Stimulated activated CD4-positive, alpha-beta T cell treated with anti-CD3 and anti-CD28 coated beads, TNF-alpha, amount 100 ng/mL, for 24 hours (primary cell): ENCODE data around the gene RAB9B.
"Not testable (repeated sequence)": the region's sequence is repeated elsewhere in the genome, so short reads cannot be mapped to it uniquely, and the experiment has no call there.

Experiments
- DNase-seq, 3 experiments: peaks; one replicate each; pipeline ENCODE4 v3.0.0-alpha.2; 2020; ENCODE audit warnings: low read depth in 3 of 3

RAB9B gene, protein sequence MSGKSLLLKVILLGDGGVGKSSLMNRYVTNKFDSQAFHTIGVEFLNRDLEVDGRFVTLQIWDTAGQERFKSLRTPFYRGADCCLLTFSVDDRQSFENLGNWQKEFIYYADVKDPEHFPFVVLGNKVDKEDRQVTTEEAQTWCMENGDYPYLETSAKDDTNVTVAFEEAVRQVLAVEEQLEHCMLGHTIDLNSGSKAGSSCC

DNA sequence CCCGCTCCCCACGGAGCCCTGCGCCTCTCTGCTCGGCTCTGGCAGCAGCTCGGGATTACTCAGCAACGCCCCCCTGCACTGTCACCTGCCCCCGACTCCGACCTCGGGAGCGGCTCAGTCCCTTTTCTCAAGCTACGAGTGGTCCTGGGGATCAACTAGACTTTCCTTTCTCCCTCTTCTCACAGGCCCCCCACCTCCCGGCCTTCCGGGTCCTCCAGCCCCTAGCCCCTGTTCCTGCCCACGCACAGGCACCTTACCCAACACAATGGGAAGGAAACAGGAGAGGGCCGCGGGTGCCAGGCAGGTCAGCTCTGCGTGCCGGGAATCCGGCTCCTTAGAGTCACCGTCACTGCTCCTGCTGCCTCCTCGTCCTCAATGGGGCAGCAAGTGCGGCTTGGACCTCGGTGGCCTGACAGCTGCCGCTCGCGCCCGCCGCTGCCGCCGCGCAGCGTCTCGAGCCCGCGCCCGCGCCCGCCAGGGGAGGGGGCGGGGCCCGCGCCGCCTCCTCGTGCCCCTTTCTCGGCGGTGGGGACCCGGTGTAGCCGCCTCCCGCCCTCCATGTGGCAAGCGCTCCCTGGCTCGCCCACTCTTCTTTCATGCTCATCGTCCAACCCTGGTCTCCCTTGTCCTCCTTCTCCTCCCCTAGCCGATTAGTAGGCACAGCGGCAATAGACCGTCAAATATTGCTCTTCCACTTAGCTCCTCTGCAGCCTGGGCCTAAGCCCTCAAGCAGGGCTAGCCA is at the start of gene RAB9B:
Gene RAB9B (minus strand): TSS at position 455 of the 742 bp plus-strand sequence. CDS start 6,473 bp downstream, outside the sequence.
- DNase-seq = peak in 2 of 3 experiments; percentile 11 to 12

DNA sequence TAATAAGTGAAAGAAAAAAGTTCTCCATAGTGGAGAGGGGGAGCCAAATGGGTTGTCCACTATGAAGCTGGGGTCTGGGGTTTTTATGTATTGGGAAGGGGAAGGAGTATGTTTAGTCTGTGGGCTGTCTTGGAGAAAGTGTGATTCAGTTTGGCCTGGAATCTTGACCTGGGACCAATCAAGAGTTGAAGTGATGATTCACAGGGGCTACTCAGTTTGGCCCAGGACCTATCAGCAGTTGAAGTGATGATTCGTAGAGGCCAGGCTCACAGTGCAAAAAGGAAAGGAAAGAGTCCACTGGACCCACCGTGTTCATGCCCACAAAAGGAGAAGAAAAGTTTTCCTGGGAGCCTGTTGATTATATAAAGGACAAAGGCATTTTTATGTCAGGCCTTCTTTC is 47.3 kb upstream of the RAB9B start:
- DNase-seq = no peak

DNA sequence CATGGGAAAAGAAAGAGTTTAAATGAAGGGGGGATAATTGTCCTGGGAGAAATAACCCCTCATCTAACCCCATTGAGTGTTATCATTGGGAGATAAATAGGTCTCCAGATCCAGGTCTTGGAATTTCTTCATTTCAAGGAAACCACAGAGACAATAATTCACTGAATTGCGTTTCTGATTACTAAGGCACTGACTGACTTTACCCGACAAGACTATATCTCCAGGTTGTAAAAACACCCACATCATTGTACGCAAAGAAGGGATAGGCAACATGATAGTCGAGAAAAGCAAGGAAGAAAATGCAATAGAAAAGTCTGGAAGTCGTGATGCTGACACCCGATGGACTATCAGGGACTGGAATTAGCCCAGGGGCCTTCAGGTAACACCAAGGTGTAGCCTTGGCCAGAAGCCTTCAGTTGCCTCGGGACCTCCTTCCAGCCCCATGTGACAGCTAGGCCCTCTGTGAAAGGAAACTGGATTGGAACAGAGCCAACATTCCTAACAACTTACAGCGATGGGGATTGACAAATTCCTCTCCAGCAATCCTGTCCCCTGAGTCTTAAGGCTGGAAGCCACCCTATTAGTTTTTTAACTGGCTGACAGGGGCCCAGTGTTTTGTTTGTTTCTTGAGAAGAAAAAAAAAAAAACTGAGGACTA is 46.5 kb upstream of the RAB9B start:
- DNase-seq = no peak

DNA sequence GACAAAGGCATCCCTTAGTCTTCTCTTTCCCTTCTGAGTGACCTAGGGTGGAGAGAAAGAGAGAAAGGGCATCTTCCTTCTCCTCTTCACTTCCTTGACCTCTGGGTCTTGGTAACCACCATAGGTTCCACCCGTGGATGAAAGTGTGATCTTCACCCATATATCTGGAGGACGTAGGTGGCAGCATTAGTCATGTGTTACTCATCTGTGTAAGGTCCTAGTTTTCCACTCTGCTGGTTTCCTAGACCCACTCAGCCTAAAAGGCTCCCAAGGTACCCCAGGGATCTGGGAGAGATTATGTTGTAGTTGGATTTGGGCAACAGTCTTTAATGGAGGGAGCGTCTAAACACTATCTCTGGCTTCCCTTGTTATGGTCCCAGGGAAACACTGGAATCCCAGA is 45.5 kb upstream of the RAB9B start:
- DNase-seq = no peak

DNA sequence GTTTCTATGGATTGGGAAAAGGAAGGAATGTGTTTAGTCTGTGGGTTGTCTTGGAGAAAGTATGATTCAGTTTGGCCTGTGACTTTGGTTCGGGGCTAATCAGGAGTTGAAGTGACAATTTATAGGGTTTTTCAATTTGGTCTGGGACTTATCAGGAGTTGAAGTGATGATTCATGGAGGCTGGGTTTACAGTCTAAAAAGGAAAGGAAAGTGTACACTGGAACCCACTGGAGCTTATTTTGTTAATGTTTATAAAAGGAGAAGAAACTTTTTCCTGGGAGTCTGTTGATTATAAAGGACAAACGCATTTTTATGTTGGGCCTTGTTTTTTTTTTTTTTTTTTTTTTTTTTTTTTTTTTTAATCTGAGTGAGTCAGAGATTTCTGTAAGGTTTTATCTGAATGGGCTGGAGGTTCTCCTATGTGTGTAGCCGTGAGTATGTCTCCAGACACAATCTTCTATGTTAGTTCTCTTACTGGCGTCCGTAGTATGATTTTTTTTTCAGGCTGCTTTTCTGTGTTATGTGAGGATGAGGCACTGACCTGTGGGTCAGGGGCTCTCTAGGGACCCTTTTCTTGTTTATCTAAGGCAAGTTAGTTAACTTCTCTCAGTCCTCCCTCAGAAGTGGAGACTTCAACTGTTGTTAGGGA is 33.0 kb upstream of the RAB9B start:
- no peak for DNase-seq

DNA sequence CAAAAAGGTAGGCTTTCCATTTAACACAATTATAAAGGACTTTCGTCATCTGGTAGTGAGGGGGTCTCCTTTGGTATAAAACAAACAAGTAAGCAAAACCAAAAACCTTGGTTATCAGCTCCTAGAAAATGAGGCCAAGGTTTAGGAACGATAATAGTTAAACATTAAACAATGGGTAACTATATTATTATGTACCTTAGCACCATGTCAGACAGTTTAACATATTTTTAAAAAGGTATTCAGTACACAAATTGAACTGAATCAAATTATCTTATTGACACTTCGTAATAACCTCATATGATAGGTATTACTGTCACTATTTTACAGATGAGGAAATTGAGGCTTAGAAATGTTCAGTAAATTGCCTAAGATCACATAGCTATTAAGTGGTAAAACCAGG is 32.1 kb upstream of the RAB9B start:
- no peak for DNase-seq

DNA sequence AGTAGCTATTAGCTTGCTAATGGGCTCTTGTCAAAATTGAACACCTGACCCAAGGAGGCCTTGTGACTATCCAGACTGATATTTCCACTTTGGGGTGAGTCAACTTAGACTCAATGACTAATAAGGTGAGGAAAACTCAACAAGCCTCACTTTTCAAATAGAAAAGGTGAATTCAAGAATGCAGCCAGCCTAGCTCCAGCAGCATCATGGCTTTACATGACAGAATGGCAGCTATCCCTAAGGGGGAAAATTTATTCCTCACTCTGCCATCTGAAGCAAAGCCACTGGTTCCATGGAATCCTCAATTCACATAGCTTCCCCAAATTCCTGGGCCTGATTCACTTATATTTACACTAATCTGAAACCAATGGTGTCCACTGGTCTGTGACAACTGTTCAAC is 29.1 kb upstream of the RAB9B start:
- no peak for DNase-seq

DNA sequence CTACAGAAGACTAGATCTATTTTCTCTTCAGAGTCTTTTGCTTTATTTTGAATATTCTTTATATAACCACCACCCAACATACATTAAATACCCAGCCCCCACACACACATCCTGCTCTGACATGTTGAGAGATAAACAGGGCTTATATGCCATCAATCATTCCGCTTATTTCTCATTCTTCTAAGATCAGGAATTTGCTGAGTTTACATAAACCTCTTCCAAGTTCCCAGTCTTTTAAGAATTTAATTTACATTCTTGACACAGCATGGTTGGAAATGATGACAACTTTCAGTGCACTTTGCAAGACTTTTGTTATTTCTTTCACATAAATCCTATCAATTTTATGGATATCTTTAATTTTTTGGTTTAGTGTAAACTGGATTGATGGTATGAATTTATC is 17.5 kb upstream of the RAB9B start:
- no peak for DNase-seq

DNA sequence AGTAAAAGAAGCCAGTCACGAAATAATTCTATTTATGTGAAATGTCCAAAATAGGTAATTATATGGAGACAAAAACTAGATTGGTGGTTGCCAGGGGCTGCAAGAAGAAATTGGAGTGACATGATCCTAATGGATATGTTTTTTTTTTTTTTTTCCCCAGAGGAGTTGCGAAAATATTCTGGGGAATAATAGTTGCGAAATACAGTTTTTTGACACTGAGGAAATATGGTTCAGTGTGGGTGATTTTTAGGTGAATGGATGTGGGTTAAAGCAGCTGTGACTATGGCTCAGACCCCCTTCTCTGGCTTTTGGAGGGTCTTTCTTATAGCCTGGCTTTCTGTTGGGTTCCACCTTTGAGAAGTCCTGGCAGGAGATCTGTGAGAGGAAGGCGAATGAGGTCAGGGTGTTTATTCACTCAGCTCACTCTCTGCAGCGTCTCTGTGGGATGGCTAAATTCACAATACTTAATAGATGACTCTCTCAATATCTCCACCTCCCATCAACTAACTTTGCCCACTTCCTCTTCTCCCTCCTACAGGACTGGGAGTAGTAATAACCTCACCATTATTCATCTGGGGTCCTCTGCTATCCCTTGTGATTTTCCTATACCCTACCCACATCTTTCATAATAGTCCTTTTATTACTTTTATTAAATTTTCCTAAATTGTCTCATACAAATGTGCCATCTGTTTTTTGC is 15.3 kb upstream of the RAB9B start:
- DNase-seq = no peak

DNA sequence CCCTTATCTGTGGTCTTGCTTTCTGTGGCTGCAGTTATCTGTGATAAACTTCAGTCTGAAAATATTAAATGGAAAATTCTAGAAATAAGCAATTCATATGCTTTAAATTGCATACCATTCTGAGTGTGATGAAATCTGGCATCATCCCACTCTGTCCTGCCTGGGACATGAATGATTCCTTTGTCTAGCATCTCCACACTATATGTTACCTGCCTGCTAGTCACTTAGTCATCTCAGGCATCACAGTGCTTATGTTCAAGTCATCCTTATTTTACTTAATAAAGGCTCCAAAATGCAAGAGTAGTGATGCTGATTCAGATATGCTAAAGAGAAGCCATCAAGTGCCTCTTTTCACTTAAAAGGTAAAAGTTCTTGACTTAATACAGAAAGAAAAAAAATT is 14.3 kb upstream of the RAB9B start:
- DNase-seq = no peak

DNA sequence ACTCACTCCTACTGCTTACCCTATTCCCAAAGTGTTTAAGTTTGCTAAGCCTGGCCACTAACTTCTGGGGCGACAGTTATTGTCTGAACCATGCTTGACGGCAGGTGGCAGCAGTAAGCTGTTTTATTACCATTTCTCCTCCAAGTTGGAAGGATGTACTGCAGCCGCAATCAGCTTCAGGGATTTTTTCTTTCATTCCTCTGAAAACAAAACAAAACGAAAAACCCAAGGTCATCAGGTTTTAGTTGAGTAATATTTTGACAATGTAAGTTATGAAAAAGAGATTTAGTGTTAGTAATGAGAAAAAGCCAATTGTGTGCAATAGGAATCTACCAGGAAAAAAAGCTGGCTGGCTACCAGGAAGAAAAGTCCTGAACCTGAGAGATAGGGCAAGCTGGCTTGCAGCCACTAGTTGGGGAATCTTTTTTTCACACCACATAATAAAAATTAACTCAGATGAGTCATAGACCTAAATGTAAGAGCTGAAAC is 13.2 kb upstream of the RAB9B start:
- DNase-seq = peak in 1 of 3 experiments; percentile 42

DNA sequence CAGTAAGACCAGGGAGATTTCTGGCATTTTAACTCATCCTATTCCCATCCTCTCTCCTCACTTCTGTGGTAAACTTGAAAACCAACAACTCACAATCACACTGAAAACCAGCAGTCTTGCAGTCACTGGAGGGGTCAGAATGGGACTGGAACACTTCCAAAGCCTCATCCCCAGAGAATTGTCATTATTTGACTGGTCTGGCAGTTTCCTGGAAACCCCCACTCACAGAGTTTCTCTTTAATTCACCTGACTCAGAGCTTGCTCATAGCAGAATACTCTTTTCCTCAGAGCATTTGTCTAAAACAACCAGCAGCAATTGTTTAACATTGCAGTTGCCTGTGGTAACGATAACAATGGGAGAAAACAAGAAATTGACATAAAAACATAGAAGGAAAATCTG is 7.3 kb upstream of the RAB9B start:
- no peak for DNase-seq

DNA sequence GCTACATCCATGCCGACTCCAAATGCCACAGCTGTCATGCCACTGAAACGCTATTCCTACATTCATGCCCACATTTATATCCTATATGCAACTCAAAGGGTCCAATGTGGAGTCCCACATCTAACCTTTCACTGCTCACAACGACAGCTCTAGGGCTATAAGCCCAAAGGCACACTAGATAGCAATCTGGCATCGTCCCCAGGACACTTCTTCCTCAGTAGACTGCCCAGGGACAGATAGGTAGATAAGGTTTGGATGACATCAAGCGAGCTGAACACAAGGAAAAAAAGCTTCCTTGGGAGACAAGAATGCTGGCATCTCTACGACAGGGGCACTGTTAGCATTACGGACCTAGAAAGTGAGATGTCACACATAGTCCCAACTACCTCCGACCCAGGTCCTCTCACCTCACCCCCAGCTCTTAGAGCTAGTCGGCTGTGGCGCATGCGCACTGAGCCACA is 685 bp downstream of the RAB9B start:
- DNase-seq = peak in 2 of 3 experiments; percentile 45 to 62

DNA sequence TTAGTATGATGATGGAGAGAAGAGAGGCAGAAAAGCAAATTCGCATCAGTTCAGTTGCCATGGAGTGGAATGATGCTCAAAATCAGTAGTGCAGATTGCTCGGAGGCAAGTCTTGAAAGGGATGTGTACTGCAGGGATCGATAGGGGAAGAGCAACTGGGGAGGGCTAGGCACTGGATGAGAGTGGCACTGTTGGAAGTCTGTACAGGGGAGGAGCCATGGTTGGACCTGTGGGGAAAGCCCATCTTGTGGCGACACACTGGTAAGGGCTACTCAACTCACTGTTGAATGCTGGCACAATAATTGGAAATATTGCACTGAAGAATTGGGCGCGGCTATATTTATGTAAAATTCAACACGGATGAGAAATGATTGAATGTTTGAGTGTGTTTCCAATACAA is 1.2 kb downstream of the RAB9B start:
- no peak for DNase-seq

DNA sequence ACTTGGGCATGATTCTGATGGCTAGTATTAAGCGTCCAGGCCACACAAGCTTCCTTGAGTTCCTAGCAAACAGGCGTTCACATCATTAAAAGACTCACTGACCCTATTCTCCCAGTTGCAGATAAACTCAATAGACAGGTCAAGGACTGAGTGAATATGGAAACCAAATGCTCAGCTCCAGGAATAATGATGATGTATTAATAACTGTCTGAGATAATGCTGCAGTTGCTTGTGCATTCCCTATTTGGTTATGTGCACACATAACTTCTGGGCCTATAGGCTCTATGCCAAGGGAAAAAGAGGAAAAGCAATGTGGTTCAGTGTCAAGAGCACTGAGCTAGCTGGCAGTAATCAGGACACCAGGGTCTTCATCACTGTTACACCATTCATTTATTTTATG is 3.5 kb downstream of the RAB9B start:
- DNase-seq = no peak

DNA sequence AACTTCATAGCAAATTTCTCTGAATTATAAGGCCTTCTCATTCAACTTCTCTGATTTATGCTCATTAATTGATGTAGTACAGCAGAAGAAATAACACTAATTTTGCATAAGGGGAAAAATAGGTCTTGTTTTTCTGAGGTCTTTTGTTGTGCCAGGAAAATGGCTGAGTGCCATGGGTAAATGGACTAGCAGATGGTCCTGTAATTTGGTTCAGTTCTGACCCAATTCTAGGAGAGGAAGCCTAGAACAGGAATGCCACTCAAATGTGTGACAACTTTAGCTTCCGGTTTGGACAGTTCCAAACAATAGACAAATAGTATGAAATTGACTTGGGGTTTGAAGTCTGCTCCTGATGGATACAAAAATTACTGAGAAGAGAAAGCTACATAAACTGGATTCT is 6.2 kb downstream of the RAB9B start:
- DNase-seq = no peak

DNA sequence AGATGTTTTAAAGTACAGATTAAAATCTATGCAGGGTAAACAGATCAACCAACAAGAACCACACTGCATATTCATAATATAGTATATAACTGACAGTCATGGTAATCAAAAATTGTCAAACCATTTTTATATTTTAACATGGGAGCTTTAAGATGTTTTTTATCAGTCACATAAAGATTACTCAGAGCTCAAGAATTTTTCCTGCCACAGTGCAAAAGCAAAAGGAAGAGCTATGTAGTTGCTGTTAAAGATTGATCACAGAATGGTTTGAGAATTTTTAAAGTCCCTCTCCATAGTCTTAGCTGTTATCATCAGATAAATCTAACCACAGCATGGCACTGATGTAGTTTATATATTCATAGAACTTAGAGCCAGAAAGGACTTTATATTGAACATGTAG is 8.5 kb downstream of the RAB9B start:
- no peak for DNase-seq

DNA sequence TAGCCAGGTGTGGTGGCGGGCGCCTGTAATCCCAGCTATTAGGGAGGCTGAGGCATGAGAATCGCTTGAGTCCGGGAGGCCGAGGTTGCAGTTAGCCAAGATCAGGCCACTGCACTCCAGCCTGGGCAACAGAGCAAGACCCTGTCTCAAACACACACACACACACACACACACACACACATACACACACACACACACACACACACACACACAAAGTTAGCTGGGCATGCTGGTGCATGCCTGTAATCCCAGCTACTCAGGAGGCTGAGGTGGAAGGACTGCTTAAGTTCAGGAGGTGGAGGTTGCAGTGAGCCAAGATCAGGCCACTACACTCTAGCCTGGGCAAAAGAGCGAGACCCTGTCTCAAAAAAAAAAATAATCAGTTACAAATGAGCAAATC is 11.3 kb downstream of the RAB9B start:
- not testable (repeated sequence) for DNase-seq

DNA sequence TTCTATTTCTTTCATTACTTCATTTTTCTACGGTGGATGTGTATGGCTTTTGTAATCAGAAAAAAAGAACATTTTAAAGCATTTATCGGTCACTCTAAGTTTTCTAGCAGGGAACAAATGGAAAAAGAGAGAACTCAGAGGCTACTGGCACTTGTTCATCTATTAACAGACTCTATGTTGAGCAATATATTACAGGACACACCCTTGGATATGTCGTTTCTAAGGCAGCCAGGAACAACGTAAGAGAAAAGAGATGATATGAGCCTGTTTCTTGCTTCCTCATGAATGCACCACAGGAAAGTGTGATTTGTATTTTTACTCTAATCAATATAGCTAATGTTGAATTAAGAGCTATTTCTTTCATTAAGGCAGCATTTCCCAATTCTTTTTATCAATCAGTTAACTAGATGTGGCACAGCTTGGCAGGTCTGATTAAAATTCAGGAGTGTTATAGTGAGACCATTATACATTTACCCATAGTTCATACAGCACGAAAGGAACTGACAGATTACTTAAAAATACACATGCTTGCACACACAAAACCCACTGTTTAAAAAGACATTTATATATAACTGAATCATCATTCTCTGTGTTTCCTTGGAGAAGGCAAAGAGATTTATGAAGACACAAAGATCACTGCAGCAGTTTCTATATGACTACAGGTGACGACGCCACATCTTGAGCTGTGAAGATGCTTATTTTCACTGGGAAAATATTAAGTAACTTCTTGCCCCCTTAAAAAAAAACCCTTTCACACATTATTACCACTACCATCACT is 13.0 kb downstream of the RAB9B start:
- DNase-seq = no peak

DNA sequence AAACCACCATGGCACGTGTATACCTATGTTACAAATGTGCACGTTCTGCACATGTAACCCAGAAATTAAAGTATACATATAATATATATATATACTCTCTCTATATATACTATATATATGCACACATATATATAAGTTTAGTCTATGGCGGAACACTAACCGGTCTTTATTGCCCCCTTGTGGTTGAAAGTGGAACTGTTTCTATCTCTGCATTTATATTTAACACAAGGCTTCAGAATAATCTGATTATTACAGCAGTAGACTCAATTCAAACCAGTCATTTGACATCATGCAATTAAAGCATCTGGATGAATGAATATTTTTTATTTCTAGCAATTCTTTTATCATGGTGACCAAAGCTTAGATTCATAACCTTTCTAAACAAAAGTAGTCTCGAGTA is 14.6 kb downstream of the RAB9B start:
- peak in 1 of 3 experiments; percentile 9 for DNase-seq

DNA sequence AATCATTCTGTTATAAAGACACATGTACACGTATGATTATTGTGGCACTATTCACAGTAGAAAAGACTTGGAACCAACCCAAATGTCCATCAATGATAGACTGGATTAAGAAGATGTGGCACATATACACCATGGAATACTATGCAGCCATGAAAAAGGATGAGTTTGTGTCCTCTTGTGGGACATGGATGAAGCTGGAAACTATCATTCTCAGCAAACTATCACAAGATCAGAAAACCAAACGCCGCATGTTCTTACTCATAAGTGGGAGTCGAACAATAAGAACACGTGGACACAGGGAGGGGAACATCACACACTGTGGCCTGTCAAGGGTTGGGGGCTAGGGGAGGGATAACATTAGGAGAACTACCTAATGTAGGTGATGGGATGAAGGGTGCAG is 15.0 kb downstream of the RAB9B start:
- not testable (repeated sequence) for DNase-seq
